Activated CD8-positive, alpha-beta memory T cell treated with anti-CD3 and anti-CD28 coated beads for 48 hours (primary cell): ENCODE data around the gene CBX6.
A peak's percentile ranks its signal among the peaks of the same experiment; 100 is the strongest.
"Not testable (repeated sequence)": the region's sequence is repeated elsewhere in the genome, so short reads cannot be mapped to it uniquely, and the experiment has no call there.

Experiments
- DNase-seq, 3 experiments: peaks; one replicate each; pipeline ENCODE4 v3.0.0-alpha.2; 2020; ENCODE audit warnings: low read depth in 2 of 3, low spot score in 2 of 3

CBX6 gene

DNA sequence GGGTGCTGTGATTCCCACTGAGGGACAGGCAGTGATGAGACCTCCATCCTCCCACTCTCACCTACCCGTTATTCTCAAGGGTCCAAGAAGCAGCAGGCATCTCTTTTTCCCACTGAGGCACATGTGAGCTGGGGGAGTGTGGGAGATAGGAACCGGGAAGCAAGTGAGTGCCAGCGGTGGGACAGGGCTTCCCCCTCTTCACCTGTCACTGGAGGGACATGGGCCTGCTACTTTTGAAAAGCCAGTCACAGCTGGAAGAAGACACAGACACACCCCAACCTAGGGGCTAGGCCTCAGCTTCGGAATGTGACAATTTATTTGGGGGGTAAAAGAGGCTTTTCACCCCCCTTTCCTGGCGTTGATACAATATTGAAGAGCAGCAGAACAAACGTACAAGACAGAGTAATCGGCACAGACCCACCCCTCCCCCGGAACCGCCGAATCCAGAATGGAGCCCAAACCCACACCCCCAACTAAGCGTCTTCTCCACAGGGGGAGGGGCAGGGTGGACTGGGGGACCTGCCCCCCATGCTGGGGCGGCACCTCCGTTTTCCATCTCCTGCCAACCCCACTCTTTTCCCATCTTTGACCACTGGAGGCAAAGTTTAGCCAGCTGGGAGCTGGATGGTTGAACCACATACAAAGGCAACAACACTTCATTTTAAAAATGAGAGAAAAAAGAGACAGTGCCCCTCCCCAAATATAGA is 10.7 kb downstream of the CBX6 start:
- DNase-seq, result no peak

DNA sequence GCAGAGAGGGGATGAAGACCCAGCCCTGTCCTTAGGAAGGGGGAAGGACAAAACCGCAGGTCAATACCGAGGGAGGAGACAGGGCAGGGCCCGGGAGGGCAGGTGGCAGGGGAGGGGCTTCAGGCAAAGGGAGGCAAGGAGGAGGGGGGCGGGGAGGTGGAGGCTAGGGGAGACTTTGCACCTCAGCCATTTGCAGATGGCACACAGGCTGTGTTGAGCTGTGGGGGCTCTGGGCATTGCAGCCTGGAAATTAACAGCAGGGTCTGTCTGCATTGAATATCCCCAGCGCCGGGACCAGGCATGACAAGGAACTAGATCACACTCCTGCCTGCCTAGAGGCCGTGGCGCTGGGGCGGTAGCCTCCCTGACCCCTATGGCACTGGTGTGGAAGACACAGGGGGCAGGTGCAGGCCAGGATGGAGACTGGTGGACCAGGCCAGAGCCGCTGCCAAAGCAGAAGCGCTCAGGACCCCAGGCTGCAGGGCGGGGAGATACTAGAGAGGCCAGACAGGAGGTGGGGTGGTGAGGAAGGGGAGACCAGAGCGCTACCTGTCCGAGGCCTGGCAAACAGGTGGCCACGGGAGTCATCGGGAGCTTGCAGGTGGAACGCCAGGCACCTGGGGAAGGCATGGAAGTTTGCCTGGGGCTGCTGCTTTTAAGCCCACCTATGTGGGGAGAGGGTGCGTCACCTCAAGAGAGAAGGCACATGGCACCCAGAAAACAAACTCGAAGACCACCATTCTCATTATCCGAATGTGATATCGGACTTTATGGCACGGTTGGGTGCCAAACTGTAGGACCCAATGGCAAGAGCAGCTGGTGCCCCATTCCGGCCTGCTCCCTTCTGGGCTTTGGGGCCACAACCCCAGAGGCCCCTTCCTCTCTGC is 11.5 kb downstream of the CBX6 start:
- no peak for DNase-seq

DNA sequence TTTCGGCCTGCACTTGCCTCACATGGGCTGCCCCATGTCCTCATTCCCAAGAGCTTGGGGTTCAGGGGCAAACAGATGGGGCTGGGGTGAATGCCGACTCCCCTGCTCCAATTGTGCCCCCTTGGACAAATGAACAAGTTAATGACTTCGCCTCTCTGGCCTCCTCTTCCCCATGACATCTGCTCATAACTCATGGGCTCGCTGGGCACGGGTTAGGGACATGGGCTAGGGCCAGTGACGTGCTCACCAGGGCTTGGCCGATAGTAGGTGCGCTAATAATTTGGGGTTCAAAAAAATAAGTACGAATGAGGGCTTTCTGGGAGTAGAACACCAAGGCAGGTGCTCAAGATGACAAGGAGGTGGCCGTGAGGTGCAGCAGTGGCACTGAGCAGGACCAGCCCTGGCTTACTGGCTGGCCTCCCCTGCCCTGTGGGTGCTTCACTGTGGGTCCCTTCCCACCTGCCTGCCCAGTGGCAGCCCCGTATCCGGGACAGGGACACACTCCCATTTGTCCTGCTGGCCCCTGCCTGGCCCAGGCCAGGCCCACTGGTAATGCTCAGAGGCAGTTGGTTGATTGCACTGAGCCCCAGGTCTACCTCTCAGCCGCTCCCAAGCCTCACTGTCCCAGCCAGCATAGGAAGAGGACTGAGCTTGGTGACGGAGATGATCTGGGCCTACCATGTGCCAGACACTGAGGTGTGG is 12.3 kb downstream of the CBX6 start:
- no peak for DNase-seq

DNA sequence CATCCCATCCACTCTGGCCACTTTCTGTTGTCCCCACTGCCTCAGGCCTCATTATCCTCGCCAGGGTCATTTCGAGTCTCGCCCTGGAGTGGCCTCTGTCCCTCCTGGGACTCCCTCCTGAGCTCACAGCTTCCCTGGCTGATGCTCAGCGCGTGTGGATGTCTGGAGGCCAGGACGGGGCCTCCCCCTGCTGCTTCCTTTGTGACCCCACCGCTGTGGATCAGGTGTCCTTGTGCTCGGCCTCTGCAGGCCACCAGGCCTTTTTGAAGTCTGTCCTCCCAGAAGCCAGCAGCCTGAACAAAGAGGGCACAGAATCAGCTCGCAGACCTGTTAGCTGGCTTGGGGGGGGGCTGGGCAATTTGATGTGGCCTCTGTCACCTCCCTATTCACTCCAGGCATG is 13.5 kb downstream of the CBX6 start:
- no peak for DNase-seq

DNA sequence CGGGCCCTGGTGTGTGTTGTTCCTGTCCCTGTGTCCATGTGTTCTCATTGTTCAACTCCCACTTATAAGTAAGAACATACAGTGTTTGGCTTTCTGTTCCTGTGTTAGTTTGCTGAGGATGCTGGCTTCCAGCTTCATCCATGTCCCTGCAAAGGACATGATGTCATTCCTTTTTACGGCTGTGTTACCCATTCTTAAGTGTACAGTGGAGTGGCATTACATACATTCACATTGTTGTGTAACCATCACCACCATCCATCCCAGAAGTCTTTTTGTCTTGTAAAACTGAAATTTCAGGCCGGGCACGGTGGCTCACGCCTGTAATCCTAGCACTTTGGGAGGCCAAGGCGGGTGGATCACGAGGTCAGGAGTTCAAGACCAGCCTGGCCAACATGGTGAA is 17.5 kb downstream of the CBX6 start:
- not testable (repeated sequence) for DNase-seq

DNA sequence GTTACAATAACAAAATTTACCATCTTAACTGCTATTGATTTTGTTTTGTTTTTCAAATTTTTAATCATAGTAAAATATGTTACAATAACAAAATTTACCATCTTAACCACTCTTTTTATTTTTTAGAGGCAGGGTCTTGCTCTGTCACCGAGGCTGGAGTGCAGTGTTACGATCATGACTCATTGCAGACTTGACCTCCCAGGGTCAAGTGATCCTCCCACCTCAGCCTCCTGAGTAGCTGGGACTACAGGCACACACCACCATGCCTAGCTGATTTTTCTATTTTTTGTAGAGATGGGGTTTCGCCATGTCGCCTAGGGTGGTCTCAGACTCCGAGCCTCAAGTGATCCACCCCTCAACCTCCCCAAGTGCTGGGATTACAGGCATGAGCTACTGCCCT is 18.1 kb downstream of the CBX6 start:
- DNase-seq, result not testable (repeated sequence)

DNA sequence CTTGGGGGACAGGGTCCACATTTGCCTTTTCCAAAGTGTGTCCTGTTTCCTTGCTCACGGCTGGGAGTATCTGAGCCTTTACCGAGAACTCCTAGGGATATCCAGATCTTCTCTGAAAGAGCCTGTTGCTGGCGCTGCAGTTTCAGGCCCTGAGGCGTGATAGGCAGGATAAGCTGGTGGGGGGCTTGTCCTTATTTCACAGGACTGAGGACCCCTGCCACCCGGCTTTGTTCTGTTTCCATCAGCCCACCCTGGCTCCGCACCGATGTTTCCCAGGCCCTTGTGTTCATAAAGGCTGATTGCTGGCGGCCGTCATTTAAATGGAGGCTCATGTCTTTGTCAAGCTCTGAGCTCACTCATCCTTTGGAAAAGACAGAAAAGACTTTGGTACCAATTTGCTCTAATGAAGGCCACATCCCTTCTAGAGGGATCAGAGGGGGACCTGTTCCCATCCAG is 18.8 kb downstream of the CBX6 start:
- no peak for DNase-seq

DNA sequence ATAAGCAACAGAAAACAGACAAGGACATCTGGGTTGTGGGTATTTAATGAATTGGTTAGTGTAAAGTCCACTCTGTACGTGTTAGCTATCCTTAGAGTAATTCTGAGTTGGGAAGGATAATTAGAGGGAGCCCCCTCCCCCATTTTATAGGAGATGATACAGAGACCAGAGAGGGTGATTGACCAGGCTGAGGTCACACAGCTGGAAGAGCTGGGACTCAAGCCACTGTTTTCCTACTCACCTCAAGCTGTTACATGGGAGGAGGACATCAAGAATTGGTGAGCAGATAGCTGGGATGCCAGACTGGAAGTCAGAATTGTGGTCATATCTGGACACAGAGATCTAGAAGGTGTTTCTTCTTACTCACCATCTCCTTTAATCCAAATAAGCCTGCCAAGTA is 19.5 kb downstream of the CBX6 start:
- no peak for DNase-seq

DNA sequence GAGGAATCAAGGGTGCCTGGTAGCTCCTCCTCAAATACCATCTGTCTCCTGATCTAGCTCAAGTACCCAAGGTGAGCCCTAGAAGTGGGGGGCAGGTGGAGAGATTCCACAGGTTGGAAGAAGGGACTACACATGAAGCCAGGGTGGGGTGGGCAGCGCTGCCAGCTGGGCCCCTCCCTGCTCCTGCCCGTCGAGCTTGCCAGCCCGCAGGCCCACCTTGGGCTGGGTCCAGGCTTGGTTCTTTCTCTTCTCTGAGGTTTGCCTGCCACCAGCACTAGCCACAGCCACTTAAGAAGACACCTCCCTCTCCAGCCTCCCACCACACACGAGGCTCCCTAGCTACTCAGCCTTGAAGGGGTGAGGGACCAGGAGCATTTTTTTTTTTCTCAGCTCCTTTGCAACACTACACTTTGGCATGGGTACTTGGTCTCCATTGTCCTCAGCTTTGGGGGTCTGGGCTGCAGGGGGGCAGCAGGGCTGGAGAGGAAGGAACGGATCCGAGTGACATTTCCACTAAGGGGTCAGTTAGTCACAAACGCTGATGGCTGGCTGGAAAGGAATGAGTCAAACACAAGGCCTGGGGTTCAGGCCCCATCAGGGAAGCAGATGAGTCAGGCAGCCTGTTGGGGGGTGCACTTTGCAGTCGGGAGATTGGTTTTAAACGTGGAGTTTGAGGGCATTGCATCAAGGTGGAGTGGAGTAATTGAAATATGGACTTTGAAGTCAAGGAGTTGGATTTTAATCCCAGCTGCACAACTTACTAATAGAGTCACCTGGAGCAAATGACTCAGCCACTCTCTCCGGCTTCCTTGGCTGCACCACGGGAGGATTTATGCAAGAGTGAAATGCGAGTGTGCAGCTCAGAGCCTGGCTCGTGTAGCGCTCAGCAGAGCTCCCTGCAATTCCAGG is 20.8 kb downstream of the CBX6 start:
- no peak for DNase-seq

DNA sequence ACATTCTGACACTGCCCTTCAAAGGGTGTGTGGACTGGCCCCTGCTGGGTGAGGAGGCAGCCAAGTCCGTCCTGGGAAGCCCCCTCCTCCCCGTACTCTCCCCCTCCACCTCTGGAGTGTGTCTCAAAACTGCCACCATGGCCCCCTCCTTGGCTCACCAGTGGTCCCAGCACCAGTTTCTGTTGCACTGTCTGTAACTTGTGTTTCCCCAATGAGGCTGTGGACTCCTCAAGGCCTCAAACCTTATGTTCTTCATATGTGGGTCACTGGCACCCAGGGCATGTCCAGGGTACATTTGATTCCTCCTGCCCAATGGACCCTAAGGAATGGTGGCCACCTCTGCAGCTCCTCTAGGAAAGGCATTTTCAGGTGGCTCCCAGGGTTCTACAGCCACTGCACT is 21.6 kb downstream of the CBX6 start:
- no peak for DNase-seq

DNA sequence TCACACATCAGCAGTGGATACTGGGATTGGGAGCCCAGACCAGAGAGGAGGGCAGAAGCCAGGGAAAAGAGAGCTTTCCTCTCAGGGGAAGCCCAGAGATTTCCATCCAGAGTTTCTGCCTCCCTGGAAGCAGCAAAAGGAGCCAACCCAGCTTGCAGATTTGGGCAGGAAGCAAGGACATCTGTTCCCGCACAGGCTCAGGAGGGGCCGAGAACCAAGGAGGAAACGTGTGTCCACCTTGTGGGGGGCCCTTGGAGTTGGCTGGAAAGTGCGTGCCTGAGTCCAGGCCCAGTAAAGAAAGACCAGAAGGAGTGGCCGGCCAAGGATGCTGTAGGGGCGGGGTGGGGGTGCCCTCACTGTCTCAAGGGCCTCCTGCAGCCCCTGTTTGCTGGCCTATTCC is 22.2 kb downstream of the CBX6 start:
- no peak for DNase-seq

DNA sequence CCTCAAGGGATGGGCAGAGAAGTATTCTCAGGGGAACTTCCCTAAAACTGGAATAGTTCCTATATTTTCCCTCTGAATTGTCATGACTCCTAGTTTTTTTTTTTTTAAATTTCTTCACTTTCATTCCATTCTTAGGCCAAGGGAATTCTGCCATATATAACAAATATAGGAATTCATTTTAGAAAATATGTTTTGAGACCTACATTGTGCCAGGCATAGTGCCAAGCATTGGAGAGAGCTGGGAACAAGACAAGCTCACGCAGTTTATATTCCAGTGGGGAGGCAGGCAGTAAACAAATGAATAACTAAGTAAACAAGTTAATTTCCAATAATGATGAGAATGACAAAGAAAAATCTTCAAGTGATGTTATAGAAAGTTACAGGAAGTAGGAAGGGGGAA is 25.6 kb downstream of the CBX6 start:
- no peak for DNase-seq

DNA sequence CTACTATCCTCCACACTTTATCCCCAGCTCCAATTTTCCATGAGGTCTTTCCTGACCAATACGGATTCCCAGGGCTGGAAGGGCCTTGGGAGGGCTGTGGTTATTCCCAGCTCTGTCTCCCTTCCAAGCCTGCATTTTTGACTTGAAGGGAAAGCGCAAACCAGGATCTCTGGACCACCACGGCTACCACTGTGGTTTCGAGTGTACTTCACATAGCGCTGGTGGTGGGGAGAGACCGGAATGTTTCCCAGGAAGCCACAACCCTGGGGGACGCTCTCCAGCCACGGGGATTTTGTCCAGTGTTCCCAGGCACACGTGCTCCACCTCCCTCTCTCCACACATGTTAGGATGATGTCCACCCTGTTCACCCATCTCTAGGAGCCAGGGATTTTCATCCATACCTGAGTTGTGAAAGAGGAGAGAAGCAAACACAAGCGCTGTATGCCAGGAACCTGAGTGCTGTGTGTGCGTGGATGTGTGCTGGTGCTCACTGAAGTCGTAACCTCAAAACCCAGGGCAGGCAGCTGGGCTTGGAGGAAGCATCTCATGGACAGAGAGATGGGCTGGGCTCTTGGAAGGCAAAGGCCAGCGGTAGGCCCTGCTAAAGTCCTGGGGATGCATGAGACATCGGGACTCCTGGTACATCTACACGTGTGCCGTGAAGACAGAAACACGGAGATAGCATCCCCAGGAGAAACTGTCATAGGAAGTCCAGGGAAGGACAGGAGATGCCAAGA is 26.8 kb downstream of the CBX6 start:
- no peak for DNase-seq

DNA sequence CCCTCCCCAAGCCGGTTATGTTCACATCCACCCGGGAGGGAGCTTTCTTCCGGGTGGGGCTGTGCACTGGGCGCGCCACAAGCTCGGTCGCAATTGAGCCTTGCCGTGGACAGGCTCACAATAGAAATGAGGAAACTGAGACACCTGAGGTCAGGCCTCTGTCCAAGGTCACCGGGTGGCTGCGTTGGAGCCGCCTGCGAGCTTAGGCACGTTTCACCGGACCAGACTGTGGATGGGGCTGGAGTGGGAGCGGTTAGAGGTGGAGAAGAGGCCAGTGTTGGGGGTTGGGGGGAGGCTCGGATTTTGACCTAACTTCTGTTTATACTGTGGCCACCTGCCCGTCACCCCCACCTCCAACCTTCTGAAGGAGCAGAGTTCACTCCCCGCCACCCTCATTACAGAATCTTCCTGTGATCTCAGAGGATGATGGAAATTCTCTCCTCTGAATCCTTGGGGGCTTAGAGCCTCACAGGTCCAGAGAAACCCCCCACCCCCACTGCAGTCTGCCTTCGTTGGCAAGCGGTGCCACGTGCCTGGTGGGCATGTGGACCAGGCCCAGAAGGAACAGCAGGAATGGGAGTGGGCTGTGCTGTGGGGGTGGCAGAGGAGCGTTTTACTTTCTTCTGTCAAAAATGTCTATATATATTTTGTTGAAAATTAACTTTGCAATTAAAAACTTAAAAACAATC is 27.6 kb downstream of the CBX6 start:
- DNase-seq, result no peak

DNA sequence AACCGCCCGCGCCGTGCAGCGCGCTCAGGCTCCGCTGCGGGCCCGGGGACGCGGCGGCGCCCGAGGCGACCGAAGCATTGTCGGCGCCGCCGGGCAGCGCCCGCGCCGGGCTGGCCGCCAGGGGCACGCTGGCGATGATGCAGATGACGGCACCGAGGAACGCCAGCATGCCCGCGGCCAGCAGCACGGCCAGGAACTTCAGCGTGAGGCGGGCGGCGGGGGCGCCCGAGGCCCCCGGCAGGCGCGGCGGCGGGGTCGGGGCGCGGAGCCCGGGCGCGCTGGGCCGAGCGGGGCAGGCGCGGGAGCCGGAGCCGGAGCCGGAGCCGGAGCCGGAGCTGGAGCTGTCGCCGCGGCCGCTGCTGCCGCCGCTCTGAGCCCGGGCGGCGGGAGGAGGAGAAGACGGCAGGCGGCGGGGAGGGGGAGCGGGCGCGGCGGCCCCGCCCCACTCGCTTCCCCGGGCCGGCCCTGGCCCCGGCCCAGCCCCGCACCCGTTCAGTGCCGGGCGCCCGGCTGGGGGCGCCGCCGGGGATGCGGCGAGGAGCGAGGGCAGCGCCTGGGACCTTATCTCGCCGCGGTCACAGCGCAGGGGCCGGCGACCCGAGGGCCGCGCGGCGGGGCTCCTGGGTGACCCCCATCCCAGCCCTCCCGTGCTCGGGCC is 28.2 kb downstream of the CBX6 start, which contains the start of gene NPTXR:
Gene NPTXR (minus strand): TSS at position 372 of the 658 bp plus-strand sequence.
- no peak for DNase-seq

DNA sequence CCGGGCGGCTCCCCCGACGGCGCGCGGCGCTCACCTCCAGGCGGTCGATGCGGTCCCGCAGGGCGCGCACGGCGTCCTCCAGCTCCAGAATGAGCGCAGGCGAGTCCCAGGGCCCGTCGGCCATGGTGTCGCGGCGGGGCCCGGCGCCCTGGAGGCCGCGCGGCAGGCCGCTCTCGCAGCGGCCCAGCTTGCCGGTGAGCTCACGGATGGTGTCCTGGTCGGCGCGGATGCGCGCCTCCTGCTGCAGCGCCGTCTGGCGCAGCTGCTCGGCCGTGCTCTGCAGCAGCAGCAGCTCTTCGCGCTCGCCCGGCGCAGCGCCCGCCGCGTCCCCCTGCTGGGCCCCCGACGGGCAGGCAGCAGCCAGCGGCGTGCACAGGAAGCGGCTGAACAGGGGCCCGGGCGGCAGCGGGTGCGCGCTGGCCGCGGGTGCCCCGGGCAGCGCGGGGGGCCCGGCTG is 28.8 kb downstream of the CBX6 start:
- peak in 1 of 3 experiments; percentile 38 for DNase-seq

DNA sequence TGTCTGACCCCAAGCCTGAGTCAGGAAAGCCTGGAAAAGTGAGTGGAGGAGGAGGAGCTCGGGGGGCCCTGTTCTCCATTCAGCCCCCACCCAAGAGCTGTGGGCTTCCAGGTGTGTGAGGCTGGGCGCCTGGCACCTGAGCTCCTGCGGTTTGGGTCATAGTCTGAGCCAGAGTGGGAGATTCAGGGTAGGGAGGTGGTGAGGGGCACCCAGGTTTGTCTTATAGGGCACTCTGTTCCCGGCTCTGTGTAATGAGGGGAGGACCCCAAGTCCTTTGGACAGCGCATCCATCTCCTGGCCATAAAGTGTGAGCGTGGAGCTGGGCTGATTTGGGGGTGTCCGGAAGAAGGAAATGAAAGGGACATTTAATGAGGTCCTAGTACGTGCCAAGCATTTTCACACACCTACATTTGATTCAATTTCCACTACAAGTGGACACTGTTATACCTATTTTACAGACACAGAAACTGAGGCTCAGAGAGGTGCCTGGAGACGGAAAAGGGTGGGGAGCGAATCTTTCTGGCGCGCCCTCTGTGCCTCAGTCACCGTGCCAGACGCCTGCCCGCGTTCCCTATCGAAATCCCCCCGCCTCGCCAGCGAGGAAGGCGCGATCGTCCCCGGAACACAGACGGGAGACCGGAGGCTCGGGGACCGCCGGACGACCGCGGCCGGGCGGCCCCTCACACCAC is 29.4 kb downstream of the CBX6 start:
- DNase-seq, result no peak

DNA sequence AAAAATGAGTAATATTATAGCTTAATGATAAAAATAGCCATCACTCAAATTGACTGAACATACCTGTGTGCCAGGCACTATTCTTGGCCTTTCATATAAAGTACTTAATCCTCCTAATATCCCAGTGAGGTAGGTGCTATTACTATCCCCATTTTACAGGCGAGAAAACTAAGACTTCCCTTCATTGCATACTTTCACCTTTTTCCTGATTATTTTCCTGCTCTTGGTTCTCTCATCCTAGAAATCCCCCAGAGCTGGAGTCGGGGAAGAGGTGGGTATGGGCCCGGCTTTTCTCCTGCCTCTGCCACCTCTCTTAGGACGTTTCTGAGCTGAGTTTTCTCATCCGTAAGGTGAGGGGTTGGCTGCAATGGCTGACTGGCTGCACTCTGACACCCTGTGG is 30.4 kb downstream of the CBX6 start:
- no peak for DNase-seq
